ENCODE data around the gene PRRX2.

Gene PRRX2

DNA sequence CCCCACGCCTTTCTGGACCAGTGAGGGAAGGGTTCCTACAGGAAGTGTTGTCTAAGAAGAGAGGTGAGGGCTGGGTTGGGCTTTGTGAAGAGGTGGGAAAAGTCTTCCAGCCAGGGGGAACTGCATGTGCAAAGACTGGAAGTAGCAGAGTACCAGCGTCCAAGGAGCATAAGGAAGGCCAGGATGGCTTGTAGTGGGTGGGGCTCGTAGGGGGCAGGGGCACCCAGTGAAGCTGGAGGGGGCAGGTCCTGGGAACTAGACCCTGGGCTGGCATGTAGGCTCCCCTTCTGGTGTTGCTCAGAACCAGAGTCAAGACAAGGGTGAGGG, 20.4 kb downstream of the PRRX2 start:
- H3K27ac ChIP-seq (ENCODE audit: low read length), result no peak overlapping the region
- no peaks in the 10 kb centered on the region for H3K9me3 ChIP-seq (ENCODE audit: control insufficient read depth in 1 of 2, low read length in 2 of 2)
- H3K4me1 ChIP-seq (ENCODE audit: control insufficient read depth in 1 of 2, insufficient read depth in 2 of 2, low read length in 2 of 2), result no peaks in the 10 kb centered on the region
- no peaks in the 10 kb centered on the region for H3K36me3 ChIP-seq (ENCODE audit: control insufficient read depth in 1 of 2, insufficient read depth in 2 of 2, low read length in 2 of 2)
- no peak overlapping the region for H3K4me3 ChIP-seq (ENCODE audit: low read depth in 1 of 2, low read length in 2 of 2)
- H3K27me3 ChIP-seq (ENCODE audit: low read depth, low read length), result no peaks in the 10 kb centered on the region

DNA sequence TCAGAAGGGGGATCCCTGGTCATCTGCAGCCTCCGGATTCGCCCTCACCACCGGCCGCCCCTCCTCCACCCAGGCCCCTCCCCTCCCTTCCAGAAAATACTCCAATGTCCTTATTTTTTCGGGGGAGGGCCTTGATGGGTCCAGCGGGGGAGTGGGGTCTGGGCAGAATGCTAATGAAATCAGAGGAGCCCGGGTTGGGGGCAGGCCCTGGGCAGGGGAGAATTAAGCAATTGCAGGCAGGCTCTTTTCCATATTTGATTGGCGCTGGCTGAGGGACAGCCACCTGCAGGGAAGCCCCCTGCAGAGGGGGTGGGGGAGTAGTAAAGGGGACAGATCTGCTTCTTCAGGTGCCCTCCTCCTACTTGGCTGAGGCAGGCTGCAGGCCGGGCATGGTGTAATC, 21.3 kb downstream of the PRRX2 start:
- Histone ChIP-seq H3K9me3 (ENCODE audit: control insufficient read depth in 1 of 2, low read length in 2 of 2) (no peaks in the 10 kb centered on the region), H3K4me3 (ENCODE audit: low read depth in 1 of 2, low read length in 2 of 2) (no peak overlapping the region), H3K27ac (ENCODE audit: low read length) (no peak overlapping the region), H3K27me3 (ENCODE audit: low read depth, low read length) (no peaks in the 10 kb centered on the region), H3K36me3 (ENCODE audit: control insufficient read depth in 1 of 2, insufficient read depth in 2 of 2, low read length in 2 of 2) (no peaks in the 10 kb centered on the region), H3K4me1 (ENCODE audit: control insufficient read depth in 1 of 2, insufficient read depth in 2 of 2, low read length in 2 of 2) (no peaks in the 10 kb centered on the region)

- Histone ChIP-seq H3K4me1 (ENCODE audit: control insufficient read depth in 1 of 2, insufficient read depth in 2 of 2, low read length in 2 of 2) (no peaks in the 10 kb centered on the region), H3K27ac (ENCODE audit: low read length) (no peak overlapping the region), H3K27me3 (ENCODE audit: low read depth, low read length) (no peaks in the 10 kb centered on the region), H3K9me3 (ENCODE audit: control insufficient read depth in 1 of 2, low read length in 2 of 2) (no peaks in the 10 kb centered on the region), H3K4me3 (ENCODE audit: low read depth in 1 of 2, low read length in 2 of 2) (no peak overlapping the region), H3K36me3 (ENCODE audit: control insufficient read depth in 1 of 2, insufficient read depth in 2 of 2, low read length in 2 of 2) (no peaks in the 10 kb centered on the region)
Measured at GRCh38 chr9:129687391-129687790, 21.9 kb downstream of the PRRX2 start.

DNA sequence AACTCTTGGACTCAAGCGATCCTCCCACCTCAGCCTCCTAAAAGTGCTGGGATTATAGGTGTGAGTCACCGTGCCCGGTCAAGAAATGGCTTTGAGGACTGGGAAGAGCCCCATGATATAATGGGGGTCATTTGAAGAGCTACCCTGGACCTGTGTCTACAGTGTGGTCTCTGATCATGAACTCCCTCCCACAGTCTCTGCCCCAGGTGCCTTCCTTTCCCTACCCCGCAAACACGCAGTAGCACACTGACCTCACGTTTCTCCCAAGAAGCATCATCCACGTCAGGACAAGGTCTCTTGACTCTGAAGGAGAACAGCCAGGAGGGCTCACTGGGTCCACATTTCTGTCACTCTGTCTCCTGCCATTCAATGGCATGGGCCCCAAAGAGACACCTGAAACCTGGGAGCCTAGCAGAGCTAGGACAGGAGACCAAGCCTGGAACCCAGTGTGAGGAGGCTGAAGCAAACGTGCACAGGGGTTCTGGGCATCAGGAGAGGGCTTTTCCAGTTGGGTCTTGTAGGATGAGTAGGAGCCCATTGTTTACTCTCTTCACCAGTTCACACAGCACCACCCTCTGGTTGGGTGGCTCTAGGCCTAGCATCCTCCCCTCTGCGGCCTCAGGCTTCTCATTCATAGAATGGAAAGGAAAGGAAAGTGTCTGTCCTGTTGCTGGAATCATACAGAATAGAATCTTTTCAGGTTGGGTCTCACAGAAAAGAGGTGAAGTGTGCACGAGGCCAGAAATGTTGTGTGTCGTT, 23.0 kb downstream of the PRRX2 start:
- H3K27ac ChIP-seq (ENCODE audit: low read length), result no peak overlapping the region
- H3K4me3 ChIP-seq (ENCODE audit: low read depth in 1 of 2, low read length in 2 of 2), result no peak overlapping the region
- no peaks in the 10 kb centered on the region for H3K9me3 ChIP-seq (ENCODE audit: control insufficient read depth in 1 of 2, low read length in 2 of 2)

GRCh38 chr9:129692534-129692933, 27.1 kb downstream of the PRRX2 start:
- H3K9me3 ChIP-seq (ENCODE audit: control insufficient read depth in 1 of 2, low read length in 2 of 2), result no peaks in the 10 kb centered on the region

More for the DNA sequence above, 23.0 kb downstream of the PRRX2 start:
- no peaks in the 10 kb centered on the region for H3K27me3 ChIP-seq (ENCODE audit: low read depth, low read length)
- H3K36me3 ChIP-seq (ENCODE audit: control insufficient read depth in 1 of 2, insufficient read depth in 2 of 2, low read length in 2 of 2), result no peaks in the 10 kb centered on the region
- H3K4me1 ChIP-seq (ENCODE audit: control insufficient read depth in 1 of 2, insufficient read depth in 2 of 2, low read length in 2 of 2), result no peaks in the 10 kb centered on the region

GRCh38 chr9:129693741-129694140, 28.3 kb downstream of the PRRX2 start:
- Histone ChIP-seq H3K36me3 (ENCODE audit: control insufficient read depth in 1 of 2, insufficient read depth in 2 of 2, low read length in 2 of 2) (no peaks in the 10 kb centered on the region), H3K4me3 (ENCODE audit: low read depth in 1 of 2, low read length in 2 of 2) (no peak overlapping the region), H3K9me3 (ENCODE audit: control insufficient read depth in 1 of 2, low read length in 2 of 2) (no peaks in the 10 kb centered on the region), H3K27ac (ENCODE audit: low read length) (no peak overlapping the region), H3K4me1 (ENCODE audit: control insufficient read depth in 1 of 2, insufficient read depth in 2 of 2, low read length in 2 of 2) (peaks cover 0 to 4% of the 10 kb centered on the region in 2 donors), H3K27me3 (ENCODE audit: low read depth, low read length) (no peaks in the 10 kb centered on the region)

More at GRCh38 chr9:129692534-129692933, 27.1 kb downstream of the PRRX2 start:
- no peaks in the 10 kb centered on the region for H3K36me3 ChIP-seq (ENCODE audit: control insufficient read depth in 1 of 2, insufficient read depth in 2 of 2, low read length in 2 of 2)
- H3K4me1 ChIP-seq (ENCODE audit: control insufficient read depth in 1 of 2, insufficient read depth in 2 of 2, low read length in 2 of 2), result peaks cover 0 to under 1% of the 10 kb centered on the region in 2 donors
- no peak overlapping the region for H3K4me3 ChIP-seq (ENCODE audit: low read depth in 1 of 2, low read length in 2 of 2)
- no peaks in the 10 kb centered on the region for H3K27me3 ChIP-seq (ENCODE audit: low read depth, low read length)
- H3K27ac ChIP-seq (ENCODE audit: low read length), result no peak overlapping the region

DNA sequence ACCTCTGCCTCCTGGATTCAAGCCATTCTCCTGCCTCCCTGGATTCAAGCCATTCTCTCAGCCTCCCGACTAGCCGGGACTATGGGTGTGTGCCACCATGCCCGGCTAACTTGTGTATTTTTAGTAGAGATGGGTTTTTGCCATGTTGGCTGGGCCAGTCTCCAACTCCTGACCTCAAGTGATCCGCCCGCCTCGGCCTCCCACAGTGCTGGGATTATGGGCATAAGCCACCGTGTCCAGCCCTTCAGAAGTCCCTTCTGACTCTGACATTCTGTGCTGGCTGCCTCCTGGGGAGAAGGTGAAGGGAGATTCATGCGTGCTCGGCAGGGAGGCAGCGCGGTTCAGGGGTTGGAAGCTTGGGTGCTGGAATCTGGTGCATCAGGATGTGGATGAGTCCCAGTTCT, 28.8 kb downstream of the PRRX2 start:
- H3K27me3 ChIP-seq (ENCODE audit: low read depth, low read length), result no peaks in the 10 kb centered on the region
- no peak overlapping the region for H3K4me3 ChIP-seq (ENCODE audit: low read depth in 1 of 2, low read length in 2 of 2)
- no peaks in the 10 kb centered on the region for H3K9me3 ChIP-seq (ENCODE audit: control insufficient read depth in 1 of 2, low read length in 2 of 2)
- H3K36me3 ChIP-seq (ENCODE audit: control insufficient read depth in 1 of 2, insufficient read depth in 2 of 2, low read length in 2 of 2), result no peaks in the 10 kb centered on the region
- no peak overlapping the region for H3K27ac ChIP-seq (ENCODE audit: low read length)
- H3K4me1 ChIP-seq (ENCODE audit: control insufficient read depth in 1 of 2, insufficient read depth in 2 of 2, low read length in 2 of 2), result peaks cover 0 to 4% of the 10 kb centered on the region in 2 donors

- H3K4me1 ChIP-seq (ENCODE audit: control insufficient read depth in 1 of 2, insufficient read depth in 2 of 2, low read length in 2 of 2), result peaks cover 0 to 4% of the 10 kb centered on the region in 2 donors
- H3K27me3 ChIP-seq (ENCODE audit: low read depth, low read length), result no peaks in the 10 kb centered on the region
- no peak overlapping the region for H3K4me3 ChIP-seq (ENCODE audit: low read depth in 1 of 2, low read length in 2 of 2)
- H3K9me3 ChIP-seq (ENCODE audit: control insufficient read depth in 1 of 2, low read length in 2 of 2), result no peaks in the 10 kb centered on the region
- no peak overlapping the region for H3K27ac ChIP-seq (ENCODE audit: low read length)
- no peaks in the 10 kb centered on the region for H3K36me3 ChIP-seq (ENCODE audit: control insufficient read depth in 1 of 2, insufficient read depth in 2 of 2, low read length in 2 of 2)
Measured at GRCh38 chr9:129695870-129696269, 30.4 kb downstream of the PRRX2 start.

GRCh38 chr9:129696944-129697655, 31.7 kb downstream of the PRRX2 start:
- Histone ChIP-seq H3K4me1 (ENCODE audit: control insufficient read depth in 1 of 2, insufficient read depth in 2 of 2, low read length in 2 of 2) (peaks cover 0 to 4% of the 10 kb centered on the region in 2 donors), H3K9me3 (ENCODE audit: control insufficient read depth in 1 of 2, low read length in 2 of 2) (no peaks in the 10 kb centered on the region), H3K4me3 (ENCODE audit: low read depth in 1 of 2, low read length in 2 of 2) (peak overlapping the region in 1 of 2 donors; percentile 36), H3K27ac (ENCODE audit: low read length) (no peak overlapping the region), H3K27me3 (ENCODE audit: low read depth, low read length) (no peaks in the 10 kb centered on the region), H3K36me3 (ENCODE audit: control insufficient read depth in 1 of 2, insufficient read depth in 2 of 2, low read length in 2 of 2) (no peaks in the 10 kb centered on the region)

- no peak overlapping the region for H3K27ac ChIP-seq (ENCODE audit: low read length)
- H3K36me3 ChIP-seq (ENCODE audit: control insufficient read depth in 1 of 2, insufficient read depth in 2 of 2, low read length in 2 of 2), result no peaks in the 10 kb centered on the region
- H3K4me3 ChIP-seq (ENCODE audit: low read depth in 1 of 2, low read length in 2 of 2), result peak overlapping the region in 1 of 2 donors; percentile 36
- H3K27me3 ChIP-seq (ENCODE audit: low read depth, low read length), result no peaks in the 10 kb centered on the region
- H3K9me3 ChIP-seq (ENCODE audit: control insufficient read depth in 1 of 2, low read length in 2 of 2), result no peaks in the 10 kb centered on the region
- H3K4me1 ChIP-seq (ENCODE audit: control insufficient read depth in 1 of 2, insufficient read depth in 2 of 2, low read length in 2 of 2), result peaks cover 1 to 8% of the 10 kb centered on the region in 2 donors
Measured at GRCh38 chr9:129697656-129698253, 32.3 kb downstream of the PRRX2 start.

DNA sequence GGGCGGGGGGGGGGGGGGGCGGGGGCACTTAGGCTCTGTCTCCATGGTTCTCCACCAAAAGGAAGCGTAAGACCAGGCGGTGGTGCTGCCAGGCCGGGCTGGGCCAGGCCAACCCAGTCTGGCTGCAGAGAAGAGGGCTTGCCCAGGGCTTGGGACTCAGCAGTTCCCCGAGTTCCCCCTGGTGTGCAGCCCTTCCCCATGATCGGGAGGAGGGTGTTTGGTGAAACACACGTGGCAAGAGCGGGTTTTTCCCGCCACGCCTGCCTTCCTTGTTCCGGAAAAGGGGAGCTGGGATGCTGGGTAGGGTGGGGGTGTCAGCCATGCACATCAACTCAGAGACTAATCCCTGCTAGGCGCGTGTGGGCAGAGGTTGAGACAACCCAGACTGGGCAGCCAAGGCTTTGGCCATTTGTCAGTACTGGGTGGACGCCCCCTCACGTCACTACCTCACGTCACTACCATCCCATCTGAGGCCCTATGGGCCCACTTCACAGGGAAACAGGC, 32.9 kb downstream of the PRRX2 start:
- Histone ChIP-seq H3K36me3 (ENCODE audit: control insufficient read depth in 1 of 2, insufficient read depth in 2 of 2, low read length in 2 of 2) (no peaks in the 10 kb centered on the region), H3K4me1 (ENCODE audit: control insufficient read depth in 1 of 2, insufficient read depth in 2 of 2, low read length in 2 of 2) (peaks cover 4 to 13% of the 10 kb centered on the region in 2 donors), H3K27ac (ENCODE audit: low read length) (no peak overlapping the region), H3K9me3 (ENCODE audit: control insufficient read depth in 1 of 2, low read length in 2 of 2) (no peaks in the 10 kb centered on the region), H3K27me3 (ENCODE audit: low read depth, low read length) (no peaks in the 10 kb centered on the region), H3K4me3 (ENCODE audit: low read depth in 1 of 2, low read length in 2 of 2) (no peak overlapping the region)
